ENCODE results near the gene NRM. TPM values are rescaled to one million over a fixed set of nuclear protein-coding genes. Genes with fewer than 3 reads are reported as not detected.

NRM gene
- total RNA-seq, 4 donors from 2014 or later = 2.7 to 13.8 (median 2.7) TPM; not detected in 1

GRCh38 chr6:30679765-30680535, 10.8 kb downstream of the NRM start:
- no peak for DNase-seq
- intact Hi-C loops (cut with DNase I; ENCODE audit: low total_unique reads) (loop anchor here (5.0 to 10.0 kb wide), 3 partner anchors 132 to 1182 kb away; partner anchors contain the start of genes DDR1 and NEU1), in situ Hi-C loops (cut with MboI; ENCODE audit: low pct_ligation_motif_present in 1 of 4, low pct_unique_long_range_greater_than_20kb in 1 of 4, low sequenced_read_pairs in 3 of 4) (loop anchor here (5.0 to 10.0 kb wide), 4 partner anchors 37 to 55 kb away; partner anchors contain the start of genes ATAT1 (in 1 of the 4), MDC1 (in 1 of the 4) and TUBB (in 1 of the 4))
- Histone ChIP-seq H3K27me3 (no peaks in the 10 kb centered on the region), H3K4me1 (peaks cover 0 to 61% (median 33%) of the 10 kb centered on the region in 4 donors), H3K9me3 (no peaks in the 10 kb centered on the region), H3K27ac (peak overlapping the region; percentile 93 to 99 (median 96)), H3K4me3 (peak overlapping the region in 1 of 4 donors; percentile 72), H3K36me3 (peaks cover 0 to 12% (median 5%) of the 10 kb centered on the region in 4 donors)
- no peak for TF ChIP-seq POLR2AphosphoS5 (IDR thresholded peaks at IDR 0.05)
- TF ChIP-seq EP300 (IDR thresholded peaks at IDR 0.05; ENCODE audit: low read depth) = no peak
- TF ChIP-seq CTCF (IDR thresholded peaks at IDR 0.05) = no peak
- no peak for TF ChIP-seq POLR2A (IDR thresholded peaks at IDR 0.05)
- WGBS, 2 donors (ENCODE audit: low coverage in 1 of 2) = 60 to 75% methylated on average over 2 to 7 of the region's 7 CpGs

- TF ChIP-seq CTCF (IDR thresholded peaks at IDR 0.05) (peak; percentile 96 to 99 (median 96)), POLR2AphosphoS5 (IDR thresholded peaks at IDR 0.05) (peak in 2 of 3 donors; percentile 30 to 31), EP300 (IDR thresholded peaks at IDR 0.05; ENCODE audit: low read depth) (no peak), POLR2A (IDR thresholded peaks at IDR 0.05) (no peak)
- in situ Hi-C loops (cut with MboI; ENCODE audit: low pct_ligation_motif_present in 1 of 4, low pct_unique_long_range_greater_than_20kb in 1 of 4, low sequenced_read_pairs in 3 of 4) (loop anchor here in 3 of 4 donors (5.0 to 10.0 kb wide), 2 partner anchors 48 to 54 kb away; partner anchors contain the start of gene ATAT1 (in 1 of the 3)), intact Hi-C loops (cut with DNase I; ENCODE audit: low total_unique reads) (loop anchor here (1.0 to 10.0 kb wide), 3 partner anchors 43 to 1183 kb away; partner anchors contain the start of genes DDR1 and NEU1)
- WGBS, 2 donors (ENCODE audit: low coverage in 1 of 2) = 4 to 6% methylated on average over 15 to 31 of the region's 31 CpGs
- Histone ChIP-seq H3K36me3 (peaks cover 0 to 12% (median 5%) of the 10 kb centered on the region in 4 donors), H3K27me3 (no peaks in the 10 kb centered on the region), H3K27ac (peak overlapping the region; percentile 93 to 99 (median 96)), H3K4me1 (peaks cover 0 to 54% (median 32%) of the 10 kb centered on the region in 4 donors), H3K4me3 (peak overlapping the region in 1 of 4 donors; percentile 72), H3K9me3 (no peaks in the 10 kb centered on the region)
- peak; percentile 91 for DNase-seq
Observed at GRCh38 chr6:30678964-30679726, 11.6 kb downstream of the NRM start.

- TF ChIP-seq POLR2A (IDR thresholded peaks at IDR 0.05) (no peak), CTCF (IDR thresholded peaks at IDR 0.05) (no peak), EP300 (IDR thresholded peaks at IDR 0.05; ENCODE audit: low read depth) (no peak), POLR2AphosphoS5 (IDR thresholded peaks at IDR 0.05) (no peak)
- Histone ChIP-seq H3K27me3 (no peaks in the 10 kb centered on the region), H3K27ac (no peak overlapping the region), H3K4me3 (no peak overlapping the region), H3K36me3 (peaks cover 0 to 12% (median 5%) of the 10 kb centered on the region in 4 donors), H3K9me3 (no peaks in the 10 kb centered on the region), H3K4me1 (peaks cover 2 to 43% (median 38%) of the 10 kb centered on the region in 4 donors)
- WGBS, 2 donors (ENCODE audit: low coverage in 1 of 2) = 80 to 88% methylated on average over 6 to 10 of the region's 10 CpGs
- intact Hi-C loops (cut with DNase I; ENCODE audit: low total_unique reads) (loop anchor here (5.0 to 10.0 kb wide), 2 partner anchors 208 to 1186 kb away; partner anchors contain the start of genes DDR1 and NEU1), in situ Hi-C loops (cut with MboI; ENCODE audit: low pct_ligation_motif_present in 1 of 4, low pct_unique_long_range_greater_than_20kb in 1 of 4, low sequenced_read_pairs in 3 of 4) (loop anchor here in 3 of 4 donors (5.0 to 10.0 kb wide), 2 partner anchors 51 to 52 kb away; partner anchors contain the start of gene ATAT1 (in 1 of the 3))
- DNase-seq = no peak
Observed at GRCh38 chr6:30676660-30677285, 14.0 kb downstream of the NRM start.

Data from transverse colon (tissue), 4 donors.